Measurements from ENCODE around the gene NAP1L4. TPM values are rescaled to one million over a fixed set of nuclear protein-coding genes. Genes with fewer than 3 reads are reported as not detected.

The NAP1L4 gene
- total and polyA plus RNA-seq, 2 of the 8 experiments (the other 6 are each of a cell fraction or from before 2014, with no cell fraction given): 75.8 to 194 TPM

GRCh38 chr11:2932850-2933251, 59.3 kb downstream of the NAP1L4 start:
- Histone ChIP-seq H3K18ac (ENCODE audit: extremely low read depth, low read length) (no peak overlapping the region), H3K56ac (replicated peaks; ENCODE audit: insufficient read length, low read depth, low read length) (no peak overlapping the region), H3K4me3 (ENCODE audit: extremely low read depth in 1 of 4, insufficient read depth in 2 of 4, low read depth in 3 of 4, low read length in 4 of 4) (no peak overlapping the region), H3K36me3 (ENCODE audit: control insufficient read depth in 2 of 4, insufficient read depth in 4 of 4, low read length in 3 of 4) (no peaks in the 10 kb centered on the region), H4K91ac (replicated peaks; ENCODE audit: insufficient read length, low read length) (no peak overlapping the region), H4K5ac (ENCODE audit: insufficient read length, low read depth, low read length) (no peak overlapping the region), H3K27ac (ENCODE audit: low read depth, low read length) (no peak overlapping the region), H3K4me2 (ENCODE audit: insufficient read depth in 1 of 2, low read depth in 2 of 2, low read length in 2 of 2) (no peak overlapping the region), H2BK12ac (ENCODE audit: low read depth, low read length) (no peak overlapping the region), H3K79me1 (ENCODE audit: low read depth, low read length) (no peaks in the 10 kb centered on the region), H3K27me3 (replicated peaks in 1 of 4; ENCODE audit: control insufficient read depth in 3 of 4, extremely low read depth in 1 of 4, insufficient read depth in 3 of 4, low read length in 3 of 4) (peaks cover 18 to 22% (median 22%) of the 10 kb centered on the region in 4 experiments), H3K23me2 (ENCODE audit: low read depth, low read length) (peaks cover 8% of the 10 kb centered on the region; the same call in 1 of the 2 replicates), H3K4ac (replicated peaks; ENCODE audit: insufficient read length, low read depth, low read length) (no peak overlapping the region), H3K4me1 (replicated peaks in 1 of 4; ENCODE audit: control insufficient read depth in 3 of 4, insufficient read depth in 4 of 4, low read length in 3 of 4) (peaks cover 0 to 13% (median 5%) of the 10 kb centered on the region in 4 experiments; a peak in 6 of 7 replicates), H3K79me2 (ENCODE audit: control insufficient read depth in 1 of 2, insufficient read depth in 2 of 2, low read length in 2 of 2) (no peaks in the 10 kb centered on the region), H3K23ac (ENCODE audit: insufficient read length) (no peak overlapping the region), H2AK5ac (ENCODE audit: low read depth, low read length) (no peak overlapping the region), H2BK20ac (ENCODE audit: low read length) (no peak overlapping the region), H2AFZ (ENCODE audit: low read length) (no peak overlapping the region), H4K20me1 (replicated peaks in 1 of 2; ENCODE audit: control insufficient read depth in 1 of 2, insufficient read depth in 2 of 2, low read length in 2 of 2) (peaks cover 0 to 4% of the 10 kb centered on the region in 2 experiments), H3K14ac (ENCODE audit: insufficient read length) (no peak overlapping the region), H4K8ac (ENCODE audit: extremely low read depth, insufficient read depth, low read length) (no peak overlapping the region), H3K9ac (replicated peaks in 1 of 4; ENCODE audit: extremely low read depth in 1 of 4, low read depth in 3 of 4, low read length in 3 of 4) (no peak overlapping the region), H2BK15ac (ENCODE audit: low read length) (no peak overlapping the region), H3K9me3 (ENCODE audit: insufficient read depth in 2 of 2, low read depth in 1 of 2, low read length in 1 of 2) (peaks cover 6 to 9% of the 10 kb centered on the region in 2 experiments), H2BK5ac (ENCODE audit: low read depth, low read length) (no peak overlapping the region), H2BK120ac (replicated peaks; ENCODE audit: low read depth, low read length) (no peak overlapping the region)
- FAIRE-seq (no peak), DNase-seq (ENCODE audit: low read depth in 1 of 2, low spot score in 2 of 2) (no peak)
- ChIA-PET POLR2A (ENCODE audit: partially characterized antibody) (interaction anchor here (1.4 to 1.7 kb wide), 3 partner anchors 9 to 124 kb away, joined by 4 to 6 read pairs (median 4); partner anchors contain the start of gene CARS1), CTCF (ENCODE audit: partially characterized antibody) (interaction anchor here (1.0 to 9.4 kb wide), 6 partner anchors 10 to 401 kb away, joined by 3 to 129 read pairs (median 19); partner anchors contain the start of gene CDKN1C)
- 85% methylated on average over 15 of the region's 15 CpGs; no CpG with 5 or more reads in 1 of the 2 experiments for WGBS, 2 experiments (ENCODE audit: extremely low coverage in 1 of 2, insufficient coverage in 1 of 2, insufficient read length in 1 of 2, insufficient replicate concordance in 2 of 2, low coverage in 1 of 2, low lambda C conversion rate in 2 of 2, missing lambda C conversion rate in 1 of 2)
- no peak for TF ChIP-seq TCF12 (IDR thresholded peaks at IDR 0.05; ENCODE audit: low read depth, low read length)
- TF ChIP-seq BRCA1 (IDR thresholded peaks at IDR 0.05; ENCODE audit: low read depth, low read length): no peak
- TF ChIP-seq JUN (IDR thresholded peaks at IDR 0.05; ENCODE audit: low read depth, low read length): no peak
- TF ChIP-seq NRF1 (IDR thresholded peaks at IDR 0.05; ENCODE audit: low read depth, low read length): no peak
- no peak for TF ChIP-seq KDM5A (IDR thresholded peaks at IDR 0.05; ENCODE audit: low read length)
- no peak for TF ChIP-seq ASH2L (IDR thresholded peaks at IDR 0.05; ENCODE audit: low read length)
- TF ChIP-seq POLR2AphosphoS5 (IDR thresholded peaks at IDR 0.05; ENCODE audit: low read depth, low read length): no peak
- no peak for TF ChIP-seq GABPA (IDR thresholded peaks at IDR 0.05; ENCODE audit: borderline replicate concordance, insufficient read depth, low read length)
- TF ChIP-seq SAP30 (IDR thresholded peaks at IDR 0.05; ENCODE audit: insufficient read depth, insufficient replicate concordance, low read length): no peak
- no peak for TF ChIP-seq CHD2 (IDR thresholded peaks at IDR 0.05; ENCODE audit: low read length)
- TF ChIP-seq KDM1A (IDR thresholded peaks at IDR 0.05; ENCODE audit: borderline replicate concordance, low read length): no peak
- TF ChIP-seq TEAD4 (IDR thresholded peaks at IDR 0.05; ENCODE audit: low read depth, low read length): no peak
- TF ChIP-seq BACH1 (IDR thresholded peaks at IDR 0.05; ENCODE audit: low read length): no peak
- TF ChIP-seq HDAC2 (IDR thresholded peaks at IDR 0.05; ENCODE audit: borderline replicate concordance in 1 of 2, low read depth in 2 of 2, low read length in 2 of 2): no peak

All from H1 (cell line).